Measurements from ENCODE around the gene GIT2. TPM values are rescaled to one million over a fixed set of nuclear protein-coding genes. Genes with fewer than 3 reads are reported as not detected.

GIT2 gene
- total RNA-seq, 4 donors from 2014 or later: 14.1 to 31.9 (median 21.0) TPM

DNA sequence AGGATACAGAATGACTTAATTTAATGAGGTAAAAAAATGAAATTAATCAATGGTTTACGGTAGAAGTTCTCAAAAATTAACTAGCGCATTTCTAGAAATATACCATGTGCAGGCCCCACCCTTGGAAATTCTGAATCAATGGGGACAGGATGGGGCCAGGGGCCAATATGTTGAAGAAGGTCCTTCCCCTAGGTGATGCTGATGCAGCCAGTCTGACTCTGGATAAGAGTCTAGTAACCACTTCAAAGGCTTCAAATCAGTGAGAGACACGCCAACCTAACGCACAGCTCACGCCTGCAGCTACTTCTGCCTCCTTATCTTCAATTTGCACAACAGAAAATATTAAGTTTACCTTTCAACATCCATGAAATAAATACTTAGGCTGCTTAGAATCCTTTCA is 14.9 kb downstream of the GIT2 start:
- no peak overlapping the region for H3K27ac ChIP-seq
- 84 to 92% methylated on average over 5 of the region's 5 CpGs for WGBS, 2 donors
- intact Hi-C loops (cut with DNase I): no loop called here
- no peaks in the 10 kb centered on the region for H3K27me3 ChIP-seq
- H3K36me3 ChIP-seq: peaks cover 18 to 100% (median 66%) of the 10 kb centered on the region in 3 donors
- no peaks in the 10 kb centered on the region for H3K9me3 ChIP-seq
- H3K4me3 ChIP-seq: no peak overlapping the region
- DNase-seq: no peak
- TF ChIP-seq POLR2A (IDR thresholded peaks at IDR 0.05) (no peak), CTCF (IDR thresholded peaks at IDR 0.05) (no peak)
- peaks cover 0 to 4% (median 0%) of the 10 kb centered on the region in 3 donors for H3K4me1 ChIP-seq

DNA sequence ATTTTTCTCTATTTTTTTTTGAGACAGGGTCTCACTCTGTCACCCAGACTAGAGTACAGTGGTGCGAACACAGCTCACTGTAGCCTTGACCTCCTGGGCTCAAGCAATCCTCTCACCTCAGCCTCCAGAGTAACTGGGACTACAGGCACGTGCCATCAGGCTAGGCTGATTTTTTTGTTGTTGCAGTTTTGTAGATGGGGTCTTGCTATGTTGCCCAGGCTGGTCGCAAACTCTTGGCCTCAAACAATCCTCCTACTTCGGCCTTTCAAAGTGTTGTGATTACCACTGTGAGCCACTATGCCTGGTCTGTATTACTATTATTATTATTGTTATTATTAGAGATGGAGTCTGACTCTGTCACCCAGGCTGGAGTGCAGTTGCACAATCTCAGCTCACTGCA is 23.3 kb downstream of the GIT2 start:
- no peaks in the 10 kb centered on the region for H3K9me3 ChIP-seq
- H3K36me3 ChIP-seq: peaks cover 4 to 100% (median 23%) of the 10 kb centered on the region in 3 donors
- H3K27me3 ChIP-seq: no peaks in the 10 kb centered on the region
- WGBS, 2 donors: 95 to 97% methylated on average over 4 of the region's 4 CpGs
- no peak overlapping the region for H3K27ac ChIP-seq
- no peak for TF ChIP-seq POLR2A (IDR thresholded peaks at IDR 0.05)
- DNase-seq: no peak
- intact Hi-C loops (cut with DNase I): no loop called here
- H3K4me1 ChIP-seq: no peaks in the 10 kb centered on the region
- H3K4me3 ChIP-seq: no peak overlapping the region

GRCh38 chr12:109968801-109969200 is 27.4 kb downstream of the GIT2 start:
- Histone ChIP-seq H3K36me3 (peaks cover 4 to 100% (median 8%) of the 10 kb centered on the region in 3 donors), H3K4me3 (no peak overlapping the region), H3K9me3 (no peaks in the 10 kb centered on the region), H3K27ac (no peak overlapping the region), H3K27me3 (no peaks in the 10 kb centered on the region), H3K4me1 (no peaks in the 10 kb centered on the region)
- 89 to 94% methylated on average over 6 to 8 of the region's 8 CpGs for WGBS, 2 donors
- no peak for DNase-seq
- TF ChIP-seq CTCF (IDR thresholded peaks at IDR 0.05): no peak
- intact Hi-C loops (cut with DNase I): no loop called here

DNA sequence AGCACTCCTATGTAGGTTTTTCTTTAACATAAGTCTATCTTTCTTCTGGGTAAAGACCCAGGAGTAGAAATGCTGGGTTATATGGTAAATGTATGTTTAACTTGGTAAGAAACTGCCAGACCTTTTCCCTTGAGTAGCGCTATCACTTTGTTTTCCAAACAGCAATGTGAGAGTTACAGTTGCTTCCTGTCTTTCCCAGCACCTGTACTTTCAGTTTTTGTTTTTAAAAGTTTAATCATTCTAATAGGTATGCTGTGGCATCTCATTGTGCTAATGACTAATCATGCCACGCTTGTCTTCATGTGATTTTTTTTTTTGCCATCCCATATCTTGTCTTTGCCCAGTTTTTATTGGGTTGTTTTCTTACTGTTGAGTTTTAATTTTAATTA is 28.1 kb downstream of the GIT2 start:
- Histone ChIP-seq H3K27me3 (no peaks in the 10 kb centered on the region), H3K4me1 (no peaks in the 10 kb centered on the region), H3K27ac (no peak overlapping the region), H3K9me3 (no peaks in the 10 kb centered on the region), H3K4me3 (no peak overlapping the region), H3K36me3 (peaks cover 4 to 100% (median 8%) of the 10 kb centered on the region in 3 donors)
- WGBS, 2 donors: 66 to 72% methylated on average over 2 of the region's 2 CpGs
- intact Hi-C loops (cut with DNase I): no loop called here
- TF ChIP-seq CTCF (IDR thresholded peaks at IDR 0.05) (no peak), POLR2A (IDR thresholded peaks at IDR 0.05) (no peak)
- no peak for DNase-seq

DNA sequence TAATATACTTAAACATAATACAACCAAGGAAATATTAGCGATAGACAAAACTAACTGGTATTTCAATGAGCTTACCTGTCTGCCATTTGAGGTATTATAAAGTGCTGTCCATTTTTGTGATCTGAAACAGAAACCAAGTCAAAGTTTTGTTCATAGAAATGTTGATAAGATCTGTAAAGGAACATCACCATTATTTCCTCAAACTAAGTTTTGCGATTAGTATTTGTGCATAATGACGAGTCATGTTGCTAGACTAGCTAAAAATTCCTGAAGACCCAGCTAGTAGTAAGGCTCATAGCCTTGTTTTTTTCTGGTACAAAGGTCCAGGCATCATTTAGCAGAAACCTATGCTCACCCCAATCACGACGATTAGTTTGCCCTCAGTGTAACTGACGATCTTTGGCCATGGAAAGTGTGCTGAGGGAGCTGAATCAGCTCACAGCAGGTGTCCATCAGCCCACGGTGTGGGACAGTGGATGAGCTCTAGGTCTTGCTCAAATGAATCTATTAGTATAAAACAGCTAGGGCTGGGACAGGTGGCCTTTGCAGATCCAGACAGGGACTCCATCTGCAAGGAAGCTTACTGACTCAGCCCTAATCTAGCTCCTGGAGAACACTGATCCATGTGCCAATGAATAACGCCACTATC is 28.7 kb downstream of the GIT2 start:
- no peaks in the 10 kb centered on the region for H3K4me1 ChIP-seq
- no peak overlapping the region for H3K27ac ChIP-seq
- intact Hi-C loops (cut with DNase I): no loop called here
- no peaks in the 10 kb centered on the region for H3K27me3 ChIP-seq
- H3K9me3 ChIP-seq: no peaks in the 10 kb centered on the region
- no peak for DNase-seq
- 68 to 71% methylated on average over 8 of the region's 8 CpGs for WGBS, 2 donors
- peaks cover 4 to 100% (median 8%) of the 10 kb centered on the region in 3 donors for H3K36me3 ChIP-seq
- H3K4me3 ChIP-seq: no peak overlapping the region
- TF ChIP-seq CTCF (IDR thresholded peaks at IDR 0.05) (no peak), POLR2A (IDR thresholded peaks at IDR 0.05) (no peak)

GRCh38 chr12:109966546-109966945 is 29.6 kb downstream of the GIT2 start:
- 80 to 93% methylated on average over 4 of the region's 4 CpGs for WGBS, 2 donors
- no peak for DNase-seq
- intact Hi-C loops (cut with DNase I): no loop called here
- no peak overlapping the region for H3K27ac ChIP-seq
- no peaks in the 10 kb centered on the region for H3K9me3 ChIP-seq
- peaks cover 2 to 100% (median 8%) of the 10 kb centered on the region in 3 donors for H3K36me3 ChIP-seq
- no peaks in the 10 kb centered on the region for H3K4me1 ChIP-seq
- no peaks in the 10 kb centered on the region for H3K27me3 ChIP-seq
- no peak overlapping the region for H3K4me3 ChIP-seq
- TF ChIP-seq POLR2A (IDR thresholded peaks at IDR 0.05): no peak
- TF ChIP-seq CTCF (IDR thresholded peaks at IDR 0.05): no peak

All from esophagus squamous epithelium (tissue), 5 donors.